ENCODE measurements around the gene DNAJC10.

GRCh38 chr2:182807319-182807718 is 91.3 kb downstream of the DNAJC10 start:
- TF ChIP-seq HDAC1 (IDR thresholded peaks at IDR 0.05) (no peak), RREB1 (CRISPR knock-in tag; IDR thresholded peaks at IDR 0.05) (no peak), CTCF (IDR thresholded peaks at IDR 0.05 in 2 of 3, conservative IDR thresholded peaks at IDR 0.05 in 1 of 3; ENCODE audit: insufficient read depth in 2 of 3, low read depth in 1 of 3, low read length in 3 of 3) (no peak), REST (IDR thresholded peaks at IDR 0.05; ENCODE audit: borderline replicate concordance) (no peak), REST (CRISPR knock-in tag; IDR thresholded peaks at IDR 0.05; ENCODE audit: low read depth) (no peak), NFIC (IDR thresholded peaks at IDR 0.05) (no peak), EWSR1 (IDR thresholded peaks at IDR 0.05; ENCODE audit: borderline replicate concordance, low read depth, partially characterized antibody) (no peak), ZNF282 (CRISPR knock-in tag; IDR thresholded peaks at IDR 0.05) (no peak), TAF1 (IDR thresholded peaks at IDR 0.05; ENCODE audit: control insufficient read depth, extremely low read depth, insufficient read depth, low read length, severe bottlenecking) (no peak), ZBTB11 (CRISPR knock-in tag; IDR thresholded peaks at IDR 0.05) (no peak), MLLT1 (IDR thresholded peaks at IDR 0.05) (no peak), POLR2AphosphoS2 (IDR thresholded peaks at IDR 0.05; ENCODE audit: low read length) (no peak), ZNF445 (CRISPR knock-in tag; IDR thresholded peaks at IDR 0.05; ENCODE audit: low read depth) (no peak)
